ENCODE data around the gene GUK1.

GUK1 gene

DNA sequence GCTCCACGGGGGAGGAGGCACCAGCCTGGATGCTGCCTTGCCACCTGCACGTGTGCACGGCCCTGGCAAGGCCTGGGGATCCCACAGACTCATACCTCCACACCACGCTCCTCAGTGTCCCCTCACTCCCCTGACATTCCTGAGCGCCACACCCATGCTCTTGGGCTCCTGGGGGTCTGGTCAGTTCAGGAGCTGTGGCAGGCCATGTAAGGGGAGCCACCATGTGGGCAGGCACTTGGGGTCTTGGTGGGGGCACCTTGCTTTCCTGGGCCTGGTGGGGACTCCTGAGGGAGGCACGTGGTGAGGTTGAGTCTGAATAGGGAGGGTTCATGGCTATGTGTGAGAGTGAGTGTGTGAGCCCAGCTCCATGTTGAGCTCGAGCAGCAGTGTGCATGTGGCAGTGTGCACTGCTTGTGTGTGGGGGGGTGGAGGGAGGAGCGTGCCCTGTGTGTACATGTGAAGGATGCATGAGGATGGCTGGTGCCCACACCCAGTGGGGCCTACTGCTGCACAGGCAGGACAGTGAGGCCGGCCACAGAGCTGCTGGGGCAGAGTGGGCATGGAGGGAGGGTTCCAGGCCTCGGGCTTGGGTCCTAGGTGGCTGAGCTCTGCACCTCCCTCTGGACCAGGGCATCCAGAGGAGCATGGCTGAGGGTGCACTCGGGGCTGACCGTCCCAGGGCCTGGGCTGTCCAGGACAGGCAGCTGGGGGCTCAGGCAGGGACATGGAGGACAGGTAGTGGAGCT lies 11.3 kb downstream of the GUK1 start:
- no peak for DNase-seq

DNA sequence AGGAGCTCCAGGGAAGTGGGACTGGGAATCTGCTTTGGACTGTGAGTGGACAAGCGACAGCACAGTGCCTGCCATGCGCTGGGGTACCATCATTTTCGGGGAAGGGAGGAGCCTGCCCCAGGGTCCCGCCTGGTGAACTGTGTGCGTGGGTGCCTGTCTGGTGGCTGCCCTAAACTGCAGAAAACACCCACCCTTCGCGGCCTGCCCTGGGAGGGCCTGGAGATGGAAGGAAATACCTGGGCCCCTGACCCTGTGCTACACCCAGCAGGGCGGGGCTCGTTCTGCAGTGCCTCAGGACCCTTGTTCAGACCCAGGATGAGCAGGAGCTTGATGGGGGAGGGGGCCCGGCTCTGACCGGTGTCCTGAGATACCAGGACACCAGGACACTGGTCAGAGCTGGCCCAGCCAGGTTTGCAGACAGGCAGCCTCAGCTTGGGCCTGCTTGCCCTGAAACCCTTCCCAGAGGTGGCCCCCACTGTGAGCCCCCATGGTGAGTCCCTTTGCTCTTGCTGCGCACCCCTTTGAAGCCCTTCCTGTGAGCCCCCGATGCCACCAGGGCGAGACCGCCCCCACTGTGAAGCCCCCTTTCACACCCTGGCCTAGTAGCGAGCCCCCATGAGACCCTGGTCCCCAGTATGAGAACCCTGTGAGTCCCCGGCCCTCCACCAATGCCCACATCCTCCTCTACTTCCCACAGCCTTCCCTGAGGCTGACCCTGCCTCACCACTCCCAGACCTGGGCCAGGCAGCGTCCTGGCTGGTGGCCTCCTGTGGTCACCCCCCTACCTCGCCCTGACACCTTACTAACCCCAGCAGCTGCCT lies 12.2 kb downstream of the GUK1 start:
- DNase-seq: no peak

DNA sequence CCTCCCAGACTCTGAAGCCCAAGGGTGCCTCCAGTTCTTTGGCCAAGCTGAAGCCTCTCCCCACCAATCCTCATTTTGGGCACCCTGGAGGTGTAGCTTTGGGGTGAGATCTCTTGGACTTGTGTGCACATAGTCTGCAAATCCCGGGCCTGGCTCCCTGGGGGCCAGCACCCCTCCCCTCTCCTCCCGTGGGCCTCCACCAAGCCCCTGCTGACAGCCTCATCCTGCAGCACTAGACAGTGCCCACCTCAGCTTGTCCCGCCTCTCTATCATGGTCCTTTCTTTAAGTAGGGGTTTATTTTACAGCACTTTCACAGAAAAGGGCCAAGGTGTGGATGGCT lies 12.8 kb downstream of the GUK1 start:
- DNase-seq: no peak

DNA sequence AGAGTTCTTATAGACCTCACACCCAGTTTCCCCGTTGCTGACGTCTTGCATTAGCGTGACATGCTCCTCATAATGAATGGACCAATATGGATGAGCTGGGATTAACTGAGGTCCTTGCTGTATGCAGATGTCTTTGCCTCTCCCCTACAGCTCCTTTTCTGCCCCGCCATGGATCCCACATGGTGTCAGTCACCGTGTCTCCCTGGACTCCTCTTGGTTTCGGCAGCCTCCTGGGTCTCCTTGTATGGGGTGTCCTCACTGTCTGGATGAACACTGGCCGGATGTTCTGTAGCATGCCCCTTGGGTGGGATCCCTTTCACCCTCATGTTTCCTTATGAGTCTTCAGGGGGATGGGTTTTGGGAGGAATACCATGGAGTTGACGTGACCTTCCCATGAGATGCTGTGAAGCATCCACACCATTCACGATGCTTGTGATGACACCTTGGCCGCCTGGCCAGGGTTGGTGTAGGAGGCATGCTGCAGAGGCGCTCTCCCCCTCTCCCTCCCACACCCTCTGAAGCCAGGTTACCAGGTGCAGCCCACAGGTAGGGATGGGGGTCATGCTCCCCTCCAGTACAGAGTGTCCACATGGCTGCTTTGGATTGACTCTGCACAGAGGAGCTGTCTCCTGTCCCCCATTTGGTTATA lies 14.1 kb downstream of the GUK1 start:
- DNase-seq: no peak

DNA sequence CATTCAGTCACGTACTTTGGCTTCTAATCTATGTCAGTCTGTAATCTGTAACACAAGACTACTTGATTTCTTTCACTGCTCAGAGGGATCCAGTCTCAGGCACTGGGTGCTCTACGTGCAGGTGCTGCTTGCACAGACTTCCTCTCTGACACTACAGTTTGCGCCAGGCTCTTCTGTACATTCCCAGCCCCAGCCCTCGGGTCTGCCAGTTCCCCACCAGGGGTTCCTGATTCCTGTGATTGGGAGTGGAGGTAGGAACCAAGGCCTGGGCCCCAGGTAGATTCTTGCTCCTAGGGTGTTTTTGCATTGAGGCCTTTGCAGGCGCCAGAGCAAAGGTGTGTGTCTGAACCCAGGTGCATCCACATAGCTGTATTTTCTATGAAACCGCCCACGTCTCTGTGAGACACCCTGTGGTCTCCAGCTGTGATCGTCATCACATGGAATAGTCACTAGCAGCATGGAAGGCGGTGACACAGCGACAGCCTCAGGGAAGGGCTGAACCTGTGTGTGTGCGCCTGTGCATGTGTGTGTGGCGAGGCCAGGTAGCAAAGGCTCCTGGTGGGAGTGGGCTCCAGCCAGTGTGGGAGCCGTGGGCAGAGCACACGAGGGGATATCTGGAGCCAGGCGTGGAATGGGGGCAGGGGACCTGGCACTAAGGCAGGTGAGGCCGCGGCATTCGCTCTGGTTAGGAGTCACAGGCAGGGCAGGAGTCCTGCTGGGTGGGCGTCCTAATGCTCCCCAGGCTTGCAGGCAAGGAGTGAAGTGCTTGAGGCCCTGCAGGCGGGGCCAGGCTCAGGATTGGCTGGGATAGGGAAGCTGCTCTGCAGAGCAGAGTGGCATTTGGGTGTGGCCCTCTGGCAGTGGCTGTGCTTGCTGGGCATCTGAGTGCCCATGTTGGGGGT lies 14.8 kb downstream of the GUK1 start:
- no peak for DNase-seq

DNA sequence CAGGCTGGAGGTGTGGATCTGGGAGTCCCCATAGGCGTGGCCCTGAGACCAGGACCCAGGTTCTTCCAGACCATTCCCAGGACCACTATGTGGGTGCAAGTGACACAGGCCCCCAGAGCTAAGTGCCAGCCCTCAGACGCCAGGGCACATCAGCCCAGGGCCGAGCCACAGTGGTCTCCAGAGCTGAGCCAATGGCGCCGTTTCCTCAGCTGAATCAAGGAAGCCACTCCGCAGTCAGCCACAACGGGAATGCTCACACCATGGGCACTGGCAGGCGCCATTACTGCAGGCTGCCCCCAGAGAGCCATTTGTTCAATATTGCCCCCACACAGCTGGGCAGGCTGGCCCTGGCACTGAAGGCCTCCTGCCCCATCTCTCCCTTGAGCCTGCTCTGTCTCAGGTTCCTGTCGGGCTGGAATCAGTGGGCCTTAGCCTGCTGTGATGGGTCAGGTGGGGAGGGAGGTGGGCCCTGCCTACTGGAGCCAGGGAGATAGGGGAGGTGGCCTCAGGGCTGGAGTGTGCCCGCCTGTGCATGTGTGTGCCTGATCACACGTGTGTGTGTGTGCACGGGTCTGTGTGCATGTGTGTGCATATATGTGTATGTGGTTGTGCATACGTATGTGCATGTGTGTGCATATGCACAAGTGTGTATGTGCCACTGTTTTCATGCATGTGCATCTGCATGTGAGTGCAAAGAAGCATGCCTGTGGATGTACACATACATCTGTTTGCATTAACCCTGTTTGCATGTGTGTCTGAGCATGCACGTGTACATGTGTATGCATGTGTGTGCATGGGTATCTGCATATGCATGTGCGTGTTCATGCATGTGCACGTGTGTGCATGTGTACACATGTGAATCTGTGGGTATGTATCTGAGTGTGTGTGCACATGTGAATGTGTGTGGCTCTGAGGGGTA lies 15.8 kb downstream of the GUK1 start:
- no peak for DNase-seq

DNA sequence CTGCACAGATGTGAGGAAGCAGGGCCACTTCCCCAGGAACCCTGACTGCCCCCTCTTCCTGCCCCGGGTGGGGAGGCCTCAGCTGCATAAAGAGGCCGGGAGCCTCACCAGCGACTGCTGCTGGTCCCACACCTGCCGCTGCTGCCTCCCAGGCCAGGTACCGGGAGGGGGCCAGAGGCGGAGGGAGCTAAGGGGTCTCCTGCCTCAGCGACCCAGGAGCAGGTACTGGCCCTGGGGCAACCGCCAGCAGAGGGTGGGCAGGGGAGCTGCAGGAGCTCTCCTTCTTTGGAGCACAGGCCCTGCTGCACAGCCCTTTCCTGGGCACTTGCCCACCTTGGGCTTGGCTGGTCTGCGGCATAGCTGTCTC lies 16.4 kb downstream of the GUK1 start:
- DNase-seq: no peak

DNA sequence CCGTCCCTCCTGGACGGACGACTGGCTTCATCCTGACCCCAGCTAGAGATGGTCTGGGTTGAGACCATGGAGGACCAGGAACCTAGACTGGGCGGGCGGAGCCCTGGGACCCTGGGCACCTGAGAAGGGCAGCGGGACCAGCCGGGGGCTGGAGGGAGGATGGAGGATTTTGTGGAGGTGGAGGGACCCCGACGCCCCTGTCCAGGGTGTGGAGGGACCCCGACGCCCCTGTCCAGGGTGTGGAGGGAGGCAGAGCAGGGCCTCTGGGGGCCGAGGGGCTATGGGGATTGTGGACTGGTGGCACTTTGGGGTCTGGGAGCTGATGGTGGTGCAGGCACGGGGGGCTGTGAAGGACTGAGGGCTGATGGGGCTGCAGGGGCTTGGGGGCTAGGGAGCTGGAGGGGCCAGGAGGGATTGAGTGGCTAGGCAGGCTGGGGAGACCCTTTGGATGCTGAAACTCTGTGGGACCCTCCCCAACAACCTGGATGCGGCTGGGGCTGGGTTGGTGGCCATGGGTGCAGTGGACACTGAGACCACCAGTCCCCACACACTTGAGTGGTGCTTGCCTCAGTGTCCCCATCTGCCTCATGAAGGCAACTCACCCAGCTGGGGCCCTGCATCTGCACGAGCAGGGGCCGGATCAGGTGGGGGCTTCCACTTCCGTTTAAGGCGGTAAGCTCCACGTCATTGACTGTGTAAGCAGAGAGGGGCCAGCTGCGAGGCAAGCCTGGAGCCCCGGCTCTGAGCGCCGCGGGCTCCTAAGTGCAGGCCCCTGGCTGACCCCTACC lies 17.1 kb downstream of the GUK1 start:
- DNase-seq: no peak

DNA sequence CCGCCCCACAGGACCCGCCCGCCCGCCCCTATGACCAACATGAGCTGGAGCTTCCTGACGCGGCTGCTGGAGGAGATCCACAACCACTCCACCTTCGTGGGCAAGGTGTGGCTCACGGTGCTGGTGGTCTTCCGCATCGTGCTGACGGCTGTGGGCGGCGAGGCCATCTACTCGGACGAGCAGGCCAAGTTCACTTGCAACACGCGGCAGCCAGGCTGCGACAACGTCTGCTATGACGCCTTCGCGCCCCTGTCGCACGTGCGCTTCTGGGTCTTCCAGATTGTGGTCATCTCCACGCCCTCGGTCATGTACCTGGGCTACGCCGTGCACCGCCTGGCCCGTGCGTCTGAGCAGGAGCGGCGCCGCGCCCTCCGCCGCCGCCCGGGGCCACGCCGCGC lies 17.6 kb downstream of the GUK1 start:
- no peak for DNase-seq

DNA sequence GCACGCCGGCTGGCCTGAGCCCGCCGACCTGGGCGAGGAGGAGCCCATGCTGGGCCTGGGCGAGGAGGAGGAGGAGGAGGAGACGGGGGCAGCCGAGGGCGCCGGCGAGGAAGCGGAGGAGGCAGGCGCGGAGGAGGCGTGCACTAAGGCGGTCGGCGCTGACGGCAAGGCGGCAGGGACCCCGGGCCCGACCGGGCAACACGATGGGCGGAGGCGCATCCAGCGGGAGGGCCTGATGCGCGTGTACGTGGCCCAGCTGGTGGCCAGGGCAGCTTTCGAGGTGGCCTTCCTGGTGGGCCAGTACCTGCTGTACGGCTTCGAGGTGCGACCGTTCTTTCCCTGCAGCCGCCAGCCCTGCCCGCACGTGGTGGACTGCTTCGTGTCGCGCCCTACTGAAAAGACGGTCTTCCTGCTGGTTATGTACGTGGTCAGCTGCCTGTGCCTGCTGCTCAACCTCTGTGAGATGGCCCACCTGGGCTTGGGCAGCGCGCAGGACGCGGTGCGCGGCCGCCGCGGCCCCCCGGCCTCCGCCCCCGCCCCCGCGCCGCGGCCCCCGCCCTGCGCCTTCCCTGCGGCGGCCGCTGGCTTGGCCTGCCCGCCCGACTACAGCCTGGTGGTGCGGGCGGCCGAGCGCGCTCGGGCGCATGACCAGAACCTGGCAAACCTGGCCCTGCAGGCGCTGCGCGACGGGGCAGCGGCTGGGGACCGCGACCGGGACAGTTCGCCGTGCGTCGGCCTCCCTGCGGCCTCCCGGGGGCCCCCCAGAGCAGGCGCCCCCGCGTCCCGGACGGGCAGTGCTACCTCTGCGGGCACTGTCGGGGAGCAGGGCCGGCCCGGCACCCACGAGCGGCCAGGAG lies 18.3 kb downstream of the GUK1 start:
- no peak for DNase-seq

DNA sequence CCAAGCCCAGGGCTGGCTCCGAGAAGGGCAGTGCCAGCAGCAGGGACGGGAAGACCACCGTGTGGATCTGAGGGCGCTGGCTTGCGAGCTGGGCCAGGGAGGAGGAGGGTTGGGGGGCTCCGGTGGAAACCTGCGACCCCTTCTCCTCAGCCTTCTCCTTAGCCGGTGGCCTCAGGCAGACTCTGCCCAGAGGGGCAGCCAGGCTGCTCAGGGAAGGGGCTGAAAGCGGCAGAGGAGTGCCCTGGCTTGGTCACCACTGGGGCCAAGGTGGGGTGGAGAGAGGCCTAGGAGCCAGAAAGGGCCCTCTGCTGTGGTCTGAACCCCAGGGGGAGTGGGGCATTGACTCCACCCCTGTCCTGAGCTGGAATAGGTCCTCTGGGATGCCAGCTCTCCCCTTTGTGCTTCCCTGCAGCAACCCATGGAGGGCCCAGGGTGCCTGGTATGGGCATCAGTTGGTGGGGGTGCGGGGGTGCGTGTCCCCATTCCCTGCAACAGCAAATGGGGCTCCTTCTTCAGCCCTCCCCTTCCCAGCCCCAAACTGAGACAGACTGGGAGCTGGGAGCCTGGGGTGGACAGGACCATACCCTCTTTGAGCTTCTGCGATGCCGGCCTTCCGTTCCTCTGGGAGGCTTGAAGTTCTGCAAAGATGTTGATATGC lies 19.1 kb downstream of the GUK1 start:
- DNase-seq: no peak

DNA sequence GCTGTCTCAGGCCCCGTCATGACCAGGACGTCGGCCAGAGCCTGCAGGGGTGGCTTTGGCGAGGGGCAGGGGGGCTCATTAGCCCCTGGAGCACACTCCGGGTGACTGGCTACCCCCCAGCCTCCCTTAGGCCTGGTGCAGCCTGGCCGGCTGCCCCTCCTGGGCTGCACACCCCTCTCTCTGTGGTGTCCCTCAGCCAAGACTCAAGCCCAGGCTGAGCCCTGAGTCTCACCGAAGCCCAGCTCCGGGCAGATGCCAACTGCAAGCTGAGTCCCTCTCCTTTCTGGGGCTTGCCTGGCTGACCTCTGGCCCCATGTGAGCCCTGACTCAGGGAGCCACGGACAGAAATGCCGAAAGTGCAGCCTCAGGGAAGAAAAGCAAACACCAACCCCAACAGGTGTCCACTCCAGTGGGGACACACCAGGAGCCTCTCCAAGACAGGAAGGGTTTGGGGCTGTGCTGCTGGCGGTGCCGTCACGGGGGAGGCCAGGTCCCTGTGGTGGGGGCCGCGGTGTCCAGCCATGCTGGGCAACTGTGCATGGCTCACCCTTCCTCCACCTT lies 20.2 kb downstream of the GUK1 start:
- DNase-seq: no peak

DNA sequence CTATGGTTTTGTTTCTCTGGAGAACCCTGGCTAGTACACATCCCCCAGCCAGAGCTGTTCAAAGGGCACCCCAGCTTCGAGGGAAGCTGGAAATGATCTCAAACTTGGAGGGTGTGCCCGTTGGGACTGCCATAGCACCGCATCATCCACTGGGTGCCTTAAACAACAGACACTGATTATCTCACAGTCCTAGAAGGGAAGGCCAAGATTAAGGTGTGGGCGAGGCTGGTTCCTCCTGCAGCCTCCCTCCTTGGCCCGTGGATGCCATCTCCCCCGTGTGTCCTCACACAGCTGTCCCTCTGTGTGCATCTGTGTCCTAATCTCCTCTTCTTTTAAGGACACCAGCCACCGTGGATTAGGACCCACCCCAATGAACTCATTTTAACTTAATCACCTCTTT lies 21.3 kb downstream of the GUK1 start:
- no peak for DNase-seq

DNA sequence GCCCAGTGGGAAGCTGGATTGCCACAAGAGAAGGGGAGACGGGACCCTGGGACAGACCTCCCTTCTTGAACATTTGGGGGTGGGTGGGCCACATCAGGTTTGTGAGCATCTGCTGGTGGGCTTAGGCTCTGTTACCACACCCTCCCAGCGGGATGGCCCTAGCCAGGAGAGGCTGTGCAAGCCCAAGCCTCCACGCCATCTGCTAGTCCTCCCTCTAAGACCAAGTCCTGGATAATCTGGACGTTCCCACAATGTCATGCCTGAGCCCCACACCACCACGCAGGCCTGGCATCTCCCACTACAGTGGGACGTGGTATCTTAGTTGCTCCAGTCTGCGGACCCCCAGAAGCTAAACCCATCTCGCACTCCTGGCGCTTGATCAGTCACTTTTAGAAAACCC lies 21.8 kb downstream of the GUK1 start:
- DNase-seq: no peak

DNA sequence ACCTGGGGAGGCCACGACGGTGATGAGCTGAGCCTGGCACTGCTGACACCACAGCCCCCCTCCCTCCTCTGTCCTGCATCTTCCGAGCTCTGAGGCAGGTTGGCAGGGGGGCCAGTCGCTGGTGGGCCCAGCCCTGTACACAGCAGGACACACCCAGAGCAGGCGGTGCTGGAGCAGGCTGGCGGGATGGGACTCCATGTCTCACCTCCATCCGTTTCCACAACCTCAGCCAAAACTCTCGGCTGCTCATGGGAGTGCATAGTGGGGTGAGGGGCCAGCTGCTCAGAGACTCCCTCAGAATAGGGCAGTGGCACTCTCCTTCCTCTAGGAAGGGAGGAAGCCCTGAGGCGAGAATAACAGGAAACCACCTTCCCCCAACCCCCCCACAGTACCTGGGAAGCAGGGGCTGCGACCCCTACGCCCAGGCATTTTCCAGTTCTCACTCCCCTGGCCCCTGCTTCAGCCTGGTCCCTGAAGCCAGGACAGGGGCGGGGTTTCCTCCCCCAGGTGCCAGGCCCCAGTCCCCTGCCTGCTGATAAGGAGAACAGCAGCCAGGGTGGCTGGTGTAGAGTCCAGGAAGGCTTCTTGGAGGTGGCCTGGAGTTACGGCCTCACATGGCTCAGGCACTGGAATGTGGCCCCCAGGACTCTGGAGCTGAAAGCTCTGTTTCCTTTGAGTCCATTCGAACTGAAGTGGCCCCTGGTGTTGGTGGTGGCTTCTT lies 22.4 kb downstream of the GUK1 start:
- no peak for DNase-seq

DNA sequence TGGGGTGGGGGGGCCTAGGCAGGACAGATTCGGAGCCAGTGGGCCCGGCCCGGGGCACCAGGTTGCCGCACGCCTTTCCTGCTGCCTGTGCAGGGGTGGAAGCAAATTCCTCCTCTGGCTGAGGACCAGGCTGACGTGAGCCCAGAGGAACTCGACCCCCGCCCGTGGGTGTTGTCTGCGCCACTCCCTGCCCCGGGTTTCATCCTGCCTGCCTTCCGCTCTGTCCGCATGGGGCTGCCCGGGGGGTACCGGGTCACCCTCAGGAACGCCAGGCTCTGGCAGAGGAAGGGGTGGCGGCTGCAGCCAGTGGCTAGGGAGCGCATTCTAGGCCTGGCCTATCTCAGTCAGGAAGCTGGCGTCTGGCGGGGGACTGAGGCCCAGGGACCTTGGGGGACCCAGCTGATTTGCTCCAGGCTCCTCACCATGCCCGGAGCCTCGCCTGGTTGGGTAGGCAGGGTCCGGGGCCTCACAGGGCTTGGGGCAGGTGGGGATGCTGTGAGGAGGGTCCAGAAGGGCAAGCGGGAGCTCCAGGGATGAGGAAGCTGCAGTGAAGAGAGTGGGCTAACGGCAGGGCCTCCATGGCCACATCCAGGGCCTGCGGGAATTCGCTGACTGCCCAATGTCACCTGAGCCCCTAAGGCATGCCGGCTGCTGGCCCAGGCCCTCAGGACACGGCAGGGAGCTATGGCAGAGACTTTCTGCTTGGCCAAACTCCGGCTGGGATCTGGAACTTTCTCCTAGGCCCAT lies 23.1 kb downstream of the GUK1 start:
- no peak for DNase-seq

DNA sequence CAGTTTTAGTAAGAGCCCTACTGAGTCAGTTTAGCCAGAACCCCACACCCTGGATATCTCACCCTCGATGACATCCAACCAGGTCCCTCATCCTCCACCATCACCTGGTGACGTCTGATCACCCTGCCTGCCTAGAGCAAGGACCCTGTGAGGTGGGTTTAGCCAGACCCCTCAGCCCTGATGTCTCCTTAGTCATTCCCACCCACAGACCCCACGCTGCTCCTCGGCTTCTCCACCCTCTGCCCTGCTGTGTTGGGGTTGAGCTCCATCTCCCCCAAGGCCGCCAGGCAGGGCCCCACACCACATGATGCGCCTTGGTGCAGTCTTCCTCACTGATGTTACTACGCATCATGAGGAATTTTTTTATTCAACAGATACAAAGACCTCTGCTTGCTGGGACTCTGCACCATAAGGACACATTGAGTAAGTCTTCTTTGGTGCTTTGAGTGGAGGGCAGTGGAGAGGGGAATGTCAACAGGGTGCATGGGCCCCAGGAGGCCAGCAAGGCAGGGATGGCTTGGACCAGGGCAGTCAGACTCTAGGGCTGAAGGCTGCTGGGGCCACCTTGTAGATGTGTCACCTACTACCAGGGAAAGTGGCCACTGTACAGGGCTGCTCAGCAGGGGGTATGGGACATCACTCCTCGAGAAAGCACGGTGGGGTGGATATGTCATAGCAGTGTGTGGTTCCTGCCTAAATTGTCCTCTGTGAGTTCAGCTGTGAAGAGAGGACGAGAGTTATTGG lies 23.9 kb downstream of the GUK1 start:
- DNase-seq: no peak

All from NCI-H187 (cell line).